Ovary (tissue), 9 donors: ENCODE results near the gene SCPEP1. TPM values are rescaled to one million over a fixed set of nuclear protein-coding genes. Genes with fewer than 3 reads are reported as not detected.

Experiments used
- DNase-seq, 5 donors: peaks; one replicate each; pipeline ENCODE4 v3.0.0-alpha.2; 2019 to 2020
- H3K27ac ChIP-seq, 2 donors: fragments of 200-600 bp; one replicate each; pipeline versions ENCODE4 v1.5.1 to v1.8.0; 2019 to 2022
- H3K27me3 ChIP-seq: fragments of 200-600 bp; one replicate; pipeline ENCODE4 v1.8.0; 2022
- H3K36me3 ChIP-seq: fragments of 200-600 bp; sonication (generic); one replicate; pipeline ENCODE4 v1.5.1; 2019
- H3K4me1 ChIP-seq: one replicate; pipeline ENCODE4 v1.8.1; 2013; ENCODE audit warnings: mild to moderate bottlenecking, moderate library complexity; ENCODE audit not compliant: insufficient read depth
- H3K4me3 ChIP-seq: fragments of 200-600 bp; sonication (generic); one replicate; pipeline ENCODE4 v1.5.1; 2017
- H3K9me3 ChIP-seq, 2 donors: fragments of 200-600 bp in 1 of 2; sonication (generic) in 1 of 2; one replicate each; pipeline versions ENCODE4 v1.5.1 to v1.8.1; 2013 to 2019; ENCODE audit warnings: mild to moderate bottlenecking in 1 of 2, moderate library complexity in 1 of 2
- CTCF ChIP-seq, 3 donors: fragments of 450-650 bp in 2 of 3; fragments of 200-600 bp in 1 of 3; IDR thresholded peaks; one replicate each; pipeline versions ENCODE4 v1.5.1 to v1.8.0; 2016 to 2022; ENCODE audit warnings: antibody characterized with exemption in 3 of 3, mild to moderate bottlenecking in 1 of 3
- EP300 ChIP-seq: sonication (generic); formaldehyde crosslinking; IDR thresholded peaks from one replicate; pipeline ENCODE4 v1.6.1; 2017; ENCODE audit warnings: antibody characterized with exemption
- POLR2A ChIP-seq: fragments of 450-650 bp; IDR thresholded peaks from one replicate; pipeline ENCODE4 v1.6.1; 2017; ENCODE audit warnings: antibody characterized with exemption, mild to moderate bottlenecking, moderate library complexity
- WGBS, 3 donors: extraction: QIAGEN DNeasy Blood & Tissue Kit in 1 of 3; methylation state at CpG; one replicate each; pipeline versions ENCODE4 v1.1.5 to v1.1.7; 2013 to 2017; 5-methylcytosine and 5-hydroxymethylcytosine counted together
- intact Hi-C, 4 donors: fragments of 100-400 bp; cut with DNase I; formaldehyde crosslinking; loops; one replicate each; pipeline versions ENCODE4 v1.11.0 to v1.15.1; 2022 to 2023
- polyA plus RNA-seq, 2 donors: library from polyadenylated mRNA; stranded (reverse); fragments of 200-250 nt in 1 of 2; fragments of 350-450 nt in 1 of 2; fragmentation: Illumina TruSeq in 1 of 2; extraction: RNeasy Lipid Tissue Mini Kit (QIAGEN cat#74804) in 1 of 2; gene quantifications; one replicate each; pipeline ENCODE4 v1.2.3, GENCODE V29; 2013 to 2014
- total RNA-seq, 7 donors: library from RNA; depleted of rRNA in 2 of 7; stranded (reverse); fragments of >200 nt in 2 of 7; fragmentation: NEBNext Ultra II Directional in 3 of 7; extraction: Animal tissue kit (Norgen Biotek cat#: 25700) in 3 of 7; gene quantifications; one replicate each; pipeline versions ENCODE4 v1.1.0 to v1.2.4, GENCODE V29; 2016 to 2023
- donor health status: DM: no; HTN: no; CAD: no; lungs with moderate emphysema.
- donor health status: DM: no; HTN: no; CAD: no.
- donor health status: Bipolar disorder and iron deficiency.
- donor health status: DM: yes; HTN: yes; CAD: no.
- donor health status: DM: no; HTN: no; CAD: no.
- donor health status: DM: yes; HTN: yes; CAD: no.

The SCPEP1 gene
- total and polyA plus RNA-seq, 9 donors, result 36.5 to 180 (median 58.7) TPM

- Histone ChIP-seq H3K36me3 (no peaks in the 10 kb centered on the region), H3K27ac (no peak overlapping the region), H3K9me3 (no peaks in the 10 kb centered on the region), H3K4me1 (peaks cover 5% of the 10 kb centered on the region), H3K27me3 (no peaks in the 10 kb centered on the region), H3K4me3 (peak overlapping the region; percentile 27)
- DNase-seq, result peak in 1 of 5 donors; percentile 36
- TF ChIP-seq EP300 (no peak), CTCF (IDR thresholded peaks at IDR 0.05) (no peak), POLR2A (no peak)
- intact Hi-C loops, result no loop called here
- WGBS, 3 donors, result 16 to 43% (median 23%) methylated on average over 48 to 49 of the region's 49 CpGs
Observed at GRCh38 chr17:57044976-57045867, 67.3 kb downstream of the SCPEP1 start.

- TF ChIP-seq EP300 (no peak), CTCF (IDR thresholded peaks at IDR 0.05) (no peak), POLR2A (no peak)
- peaks cover 5% of the 10 kb centered on the region for H3K4me1 ChIP-seq
- peak in 1 of 5 donors; percentile 19 for DNase-seq
- H3K9me3 ChIP-seq, result no peaks in the 10 kb centered on the region
- peak overlapping the region; percentile 27 for H3K4me3 ChIP-seq
- H3K27me3 ChIP-seq, result no peaks in the 10 kb centered on the region
- intact Hi-C loops, result no loop called here
- H3K36me3 ChIP-seq, result no peaks in the 10 kb centered on the region
- WGBS, 3 donors, result 5 to 43% (median 12%) methylated on average over 10 to 69 of the region's 69 CpGs
- H3K27ac ChIP-seq, result no peak overlapping the region
Observed at GRCh38 chr17:57045868-57046704, 68.2 kb downstream of the SCPEP1 start.

GRCh38 chr17:57046749-57047148 lies 68.8 kb downstream of the SCPEP1 start:
- no peaks in the 10 kb centered on the region for H3K9me3 ChIP-seq
- H3K27ac ChIP-seq, result no peak overlapping the region
- no peaks in the 10 kb centered on the region for H3K36me3 ChIP-seq
- intact Hi-C loops, result no loop called here
- peaks cover 5% of the 10 kb centered on the region for H3K4me1 ChIP-seq
- 75 to 83% (median 76%) methylated on average over 18 of the region's 18 CpGs for WGBS, 3 donors
- no peak overlapping the region for H3K4me3 ChIP-seq
- no peaks in the 10 kb centered on the region for H3K27me3 ChIP-seq
- no peak for DNase-seq
- no peak for TF ChIP-seq EP300
- TF ChIP-seq POLR2A, result no peak
- no peak for TF ChIP-seq CTCF (IDR thresholded peaks at IDR 0.05)

- DNase-seq, result no peak
- intact Hi-C loops, result no loop called here
Observed at GRCh38 chr17:57048096-57048495, 70.2 kb downstream of the SCPEP1 start.

More at GRCh38 chr17:57048096-57048495, 70.2 kb downstream of the SCPEP1 start:
- Histone ChIP-seq H3K9me3 (no peaks in the 10 kb centered on the region), H3K4me3 (no peak overlapping the region), H3K27me3 (no peaks in the 10 kb centered on the region), H3K36me3 (no peaks in the 10 kb centered on the region), H3K27ac (no peak overlapping the region), H3K4me1 (peaks cover 5% of the 10 kb centered on the region)
- WGBS, 3 donors, result 92 to 94% (median 92%) methylated on average over 2 of the region's 2 CpGs
- TF ChIP-seq POLR2A, result no peak
- no peak for TF ChIP-seq EP300
- TF ChIP-seq CTCF (IDR thresholded peaks at IDR 0.05), result no peak
